ENCODE measurements around the gene SMIM20.

- no peak for TF ChIP-seq CREB1 (IDR thresholded peaks at IDR 0.05; ENCODE audit: low read depth)
- TF ChIP-seq RAD21 (IDR thresholded peaks at IDR 0.05; ENCODE audit: low read depth) = no peak
- TF ChIP-seq ZBTB7A (IDR thresholded peaks at IDR 0.05; ENCODE audit: low read depth) = no peak
- TF ChIP-seq EP300 (IDR thresholded peaks at IDR 0.05; ENCODE audit: borderline replicate concordance) = no peak
- TF ChIP-seq MAX (IDR thresholded peaks at IDR 0.05) = no peak
- TF ChIP-seq CEBPB (IDR thresholded peaks at IDR 0.05) = no peak
- TF ChIP-seq REST (IDR thresholded peaks at IDR 0.05; ENCODE audit: low read depth) = no peak
- TF ChIP-seq YY1 (IDR thresholded peaks at IDR 0.05; ENCODE audit: low read depth) = no peak
- no peak for TF ChIP-seq USF1 (IDR thresholded peaks at IDR 0.05)
- TF ChIP-seq NFIC (IDR thresholded peaks at IDR 0.05) = no peak
Measured at GRCh38 chr4:25938366-25938765, 24.3 kb downstream of the SMIM20 start.

All from Ishikawa (cell line).